SK-N-MC (cell line): ENCODE results near the gene AJUBA.

Experiments used
- DNase-seq: peaks from one replicate; pipeline ENCODE4 v3.0.0-alpha.2; 2011; ENCODE audit warnings: low read depth, low spot score
- H3K27ac ChIP-seq: fragments of 200-600 bp; sonication (generic); 2 replicates; pipeline ENCODE4 v1.5.1; 2016; ENCODE audit warnings: mixed run types
- H3K36me3 ChIP-seq: fragments of 200-600 bp; sonication (generic); 2 replicates; pipeline ENCODE4 v1.6.1; 2017; ENCODE audit warnings: antibody characterized with exemption, low read length, mixed read lengths; ENCODE audit not compliant: insufficient read depth
- H3K4me3 ChIP-seq: fragments of 200-600 bp; sonication (generic); 2 replicates; pipeline ENCODE4 v1.5.1; 2016
- H3K9ac ChIP-seq: fragments of 200-600 bp; sonication (generic); 2 replicates; pipeline ENCODE4 v1.8.0; 2017; ENCODE audit warnings: mixed run types, mixed read lengths; ENCODE audit not compliant: insufficient read length
- H3K9me3 ChIP-seq: fragments of 200-600 bp; sonication (generic); 2 replicates; pipeline ENCODE4 v1.6.1; 2017; ENCODE audit warnings: low read depth, mild to moderate bottlenecking, antibody characterized with exemption, low read length, moderate library complexity, mixed read lengths
- EZH2 ChIP-seq: fragments of 200-600 bp; sonication (generic); IDR thresholded peaks from one replicate; pipeline ENCODE4 v1.6.1; 2017; ENCODE audit warnings: antibody characterized with exemption
- FOXP2 ChIP-seq: optimal IDR thresholded peaks from 2 replicates; pipeline ENCODE3; 2011; ENCODE audit warnings: mild to moderate bottlenecking, moderate library complexity; ENCODE audit not compliant: insufficient read depth; ENCODE audit errors: extremely low read length, control extremely low read depth
- POLR2AphosphoS5 ChIP-seq: IDR thresholded peaks from 2 replicates; pipeline ENCODE4 v1.6.1; 2012; ENCODE audit warnings: mild to moderate bottlenecking, low read depth, low read length, borderline replicate concordance

Gene AJUBA

DNA sequence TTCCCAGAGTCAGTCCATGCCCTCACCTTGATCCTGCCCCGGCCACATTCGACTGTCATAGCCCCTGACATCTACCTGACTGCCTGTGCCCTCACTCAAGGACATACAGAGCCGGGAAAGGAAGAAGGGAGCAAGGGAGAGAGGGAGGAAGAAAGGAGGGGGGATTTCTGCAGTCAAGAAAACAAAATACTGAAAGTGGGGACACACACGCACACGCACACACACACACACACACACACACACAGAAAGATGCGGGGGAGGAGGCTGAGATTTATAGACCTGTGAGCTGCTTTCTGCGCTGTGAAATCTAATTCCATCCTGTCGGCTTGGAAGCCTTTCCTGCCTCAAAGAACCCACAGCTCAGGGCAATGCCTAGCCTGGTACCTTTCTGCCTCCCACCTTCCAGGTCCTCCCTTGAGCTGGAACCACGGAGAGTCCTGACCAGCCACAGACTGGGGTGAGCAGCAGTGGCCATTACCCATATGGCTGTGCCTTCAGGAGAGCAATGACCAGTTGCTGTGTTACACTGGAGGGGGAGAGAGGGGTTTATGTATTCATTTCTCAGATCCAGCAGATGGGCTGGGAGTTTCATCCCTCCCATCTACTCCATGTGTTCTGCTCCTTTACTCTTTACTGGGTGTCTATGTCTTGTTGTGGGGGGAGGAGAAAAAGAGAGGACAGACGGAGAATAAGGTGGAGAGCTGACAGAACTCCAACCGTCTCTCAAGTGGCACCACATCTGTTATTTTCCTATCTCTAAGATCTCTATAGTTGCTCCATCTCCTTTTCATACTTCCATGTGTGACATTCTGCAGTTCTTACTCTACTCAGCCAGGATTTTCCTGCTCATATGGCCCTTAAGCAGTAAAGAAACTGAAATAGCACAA, 14.7 kb upstream of the AJUBA start:
- Histone ChIP-seq H3K9ac (peak overlapping the region; percentile 9), H3K27ac (peak overlapping the region; percentile 38; the same call in 1 of the 2 replicates), H3K4me3 (0 out of 2 replicates have a peak overlapping the region, but pooled peaks have one; percentile 5), H3K36me3 (no peaks in the 10 kb centered on the region), H3K9me3 (no peaks in the 10 kb centered on the region)
- DNase-seq, result no peak
- TF ChIP-seq FOXP2, result no peak
- no peak for TF ChIP-seq EZH2

DNA sequence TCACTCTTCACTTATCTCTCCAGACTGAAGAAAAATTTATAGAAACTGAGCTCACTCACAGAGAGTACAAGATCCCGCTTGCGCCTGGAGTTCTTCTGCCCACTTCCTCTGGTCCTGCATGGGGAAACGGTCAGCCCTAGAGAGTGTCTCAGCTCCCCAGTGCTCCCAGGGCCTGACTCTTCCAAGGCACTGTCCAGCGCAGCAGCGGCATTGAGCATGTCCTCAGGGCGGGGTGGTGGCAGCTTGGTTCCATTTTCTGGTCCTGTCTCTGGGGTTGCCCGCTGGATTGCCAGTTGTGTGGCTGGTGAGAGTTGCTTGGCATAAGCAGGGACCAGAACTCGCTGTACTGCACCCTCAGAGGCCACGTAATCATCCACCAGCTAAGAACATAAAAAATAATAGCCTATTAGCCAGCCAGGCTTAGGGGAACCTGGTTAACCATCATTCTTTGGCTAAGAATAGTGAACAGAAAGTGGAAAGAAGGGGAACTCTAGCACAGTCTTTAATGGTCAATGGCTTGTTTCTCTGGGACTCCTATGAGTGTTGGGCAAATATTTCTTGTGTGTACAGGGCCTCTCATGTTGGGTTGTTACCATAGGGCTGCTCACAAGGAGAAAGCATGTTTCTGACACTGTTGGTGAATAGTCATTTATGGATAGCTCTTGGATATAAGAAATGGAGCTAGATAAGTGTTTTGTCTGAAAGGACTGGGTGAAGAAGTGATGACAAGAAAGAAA, 13.7 kb upstream of the AJUBA start:
- TF ChIP-seq FOXP2 (no peak), POLR2AphosphoS5 (no peak), EZH2 (no peak)
- H3K9me3 ChIP-seq, result no peaks in the 10 kb centered on the region
- H3K36me3 ChIP-seq, result no peaks in the 10 kb centered on the region
- no peak overlapping the region for H3K4me3 ChIP-seq
- DNase-seq, result no peak
- H3K27ac ChIP-seq, result no peak overlapping the region
- no peak overlapping the region for H3K9ac ChIP-seq

GRCh38 chr14:22994762-22995275, 12.5 kb upstream of the AJUBA start:
- Histone ChIP-seq H3K9ac (peak overlapping the region; percentile 51), H3K9me3 (no peaks in the 10 kb centered on the region), H3K27ac (peak overlapping the region; percentile 67; the same call in 1 of the 2 replicates), H3K36me3 (no peaks in the 10 kb centered on the region), H3K4me3 (peak overlapping the region; percentile 40; the same call in 1 of the 2 replicates)
- no peak for TF ChIP-seq FOXP2
- TF ChIP-seq POLR2AphosphoS5, result no peak
- no peak for TF ChIP-seq EZH2
- DNase-seq, result no peak

DNA sequence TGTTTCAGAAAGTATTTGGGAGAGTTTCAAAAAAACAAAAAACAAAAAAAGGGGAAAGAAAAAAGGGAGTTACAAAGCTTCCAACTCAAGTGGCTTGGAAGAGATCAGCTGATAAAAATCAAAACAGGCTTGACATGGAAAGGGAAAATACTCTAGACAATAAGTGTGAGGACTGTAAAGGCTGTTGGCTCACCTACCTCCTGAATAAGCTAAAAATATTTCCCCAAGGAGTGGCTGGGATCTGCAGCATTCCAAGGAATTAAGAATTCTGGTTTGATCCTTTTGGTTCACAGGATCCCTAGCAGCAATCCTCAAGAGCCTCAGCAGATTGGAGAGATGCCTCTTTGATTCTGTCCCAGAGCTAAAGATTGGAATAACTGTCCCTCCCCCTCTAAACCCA, 11.2 kb upstream of the AJUBA start:
- H3K9ac ChIP-seq, result no peak overlapping the region
- DNase-seq, result no peak
- no peak for TF ChIP-seq EZH2
- TF ChIP-seq FOXP2, result no peak
- no peak for TF ChIP-seq POLR2AphosphoS5
- no peak overlapping the region for H3K27ac ChIP-seq
- no peaks in the 10 kb centered on the region for H3K36me3 ChIP-seq
- H3K9me3 ChIP-seq, result no peaks in the 10 kb centered on the region
- no peak overlapping the region for H3K4me3 ChIP-seq

DNA sequence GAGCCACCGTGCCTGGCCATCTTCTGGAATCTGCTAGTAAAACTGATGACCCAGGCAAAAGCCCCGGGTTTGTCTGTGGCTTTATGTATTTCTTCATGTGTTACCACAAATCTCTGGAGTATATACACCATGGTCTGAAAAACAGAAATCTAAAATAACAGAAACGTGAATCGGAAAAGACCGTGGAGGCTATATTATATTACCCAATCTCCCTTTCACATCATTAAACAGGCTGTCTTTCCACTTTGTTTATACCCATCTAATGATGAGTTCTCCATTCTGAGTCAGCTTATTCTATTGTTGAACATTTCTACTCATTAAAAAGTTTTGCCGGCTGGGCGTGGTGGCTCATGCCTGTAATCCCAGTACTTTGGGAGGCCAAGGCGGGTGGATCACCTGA, 9.5 kb upstream of the AJUBA start:
- Histone ChIP-seq H3K4me3 (no peak overlapping the region), H3K9ac (no peak overlapping the region), H3K9me3 (no peaks in the 10 kb centered on the region), H3K36me3 (no peaks in the 10 kb centered on the region), H3K27ac (no peak overlapping the region)
- DNase-seq, result no peak
- TF ChIP-seq POLR2AphosphoS5 (no peak), FOXP2 (no peak), EZH2 (no peak)

- H3K27ac ChIP-seq, result no peak overlapping the region
- H3K36me3 ChIP-seq, result no peaks in the 10 kb centered on the region
- DNase-seq, result no peak
- TF ChIP-seq EZH2 (no peak), POLR2AphosphoS5 (no peak), FOXP2 (no peak)
- H3K9ac ChIP-seq, result no peak overlapping the region
- H3K4me3 ChIP-seq, result no peak overlapping the region
- H3K9me3 ChIP-seq, result no peaks in the 10 kb centered on the region
These were observed 4.9 kb upstream of the AJUBA start for GRCh38 chr14:22987291-22987690.

GRCh38 chr14:22986508-22987054, 4.2 kb upstream of the AJUBA start:
- Histone ChIP-seq H3K4me3 (no peak overlapping the region), H3K9ac (no peak overlapping the region), H3K27ac (no peak overlapping the region), H3K9me3 (no peaks in the 10 kb centered on the region), H3K36me3 (no peaks in the 10 kb centered on the region)
- peak; percentile 80 for DNase-seq
- TF ChIP-seq EZH2 (no peak), POLR2AphosphoS5 (no peak), FOXP2 (no peak)

DNA sequence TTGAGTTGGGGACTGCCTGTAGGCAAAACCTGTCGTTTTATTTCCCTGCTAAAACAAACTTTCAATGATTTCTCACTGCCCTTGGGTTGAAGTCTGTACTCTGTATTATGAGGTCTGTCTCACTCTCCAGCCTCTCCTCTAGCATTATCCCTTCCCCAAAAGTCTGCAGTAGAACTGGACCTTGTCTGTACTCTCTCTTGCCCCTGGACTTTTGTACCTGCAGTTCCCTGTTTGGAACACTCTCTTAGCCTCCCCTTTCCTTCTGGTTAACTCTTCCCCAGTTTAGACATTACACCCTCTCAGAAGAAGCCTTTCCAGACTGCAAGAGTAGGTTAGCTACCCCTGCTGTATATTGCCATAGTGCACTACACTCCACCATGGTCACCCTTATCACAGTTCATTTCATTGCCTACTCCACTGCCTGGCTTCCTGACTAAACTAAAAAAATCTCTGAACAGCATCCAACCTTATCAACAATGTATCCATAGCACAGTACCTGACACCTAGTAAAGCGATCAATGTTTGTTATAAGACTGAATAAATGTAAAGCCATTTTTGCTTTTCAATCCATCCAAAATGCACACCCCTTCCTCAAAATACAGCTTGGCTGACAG, 3.6 kb upstream of the AJUBA start:
- Histone ChIP-seq H3K36me3 (no peaks in the 10 kb centered on the region), H3K9ac (no peak overlapping the region), H3K9me3 (no peaks in the 10 kb centered on the region), H3K27ac (no peak overlapping the region), H3K4me3 (no peak overlapping the region)
- TF ChIP-seq EZH2, result no peak
- TF ChIP-seq POLR2AphosphoS5, result no peak
- TF ChIP-seq FOXP2, result no peak
- DNase-seq, result no peak
